Inflammatory macrophage treated with lipopolysaccharide for 1 hour (primary cell): ENCODE data around the gene SYTL3.
A peak's percentile ranks its signal among the peaks of the same experiment; 100 is the strongest.

ENCODE experiments used
- DNase-seq, 2 donors: peaks; one replicate each; pipeline ENCODE4 v3.0.0-alpha.2; 2020 to 2022

The SYTL3 gene

DNA sequence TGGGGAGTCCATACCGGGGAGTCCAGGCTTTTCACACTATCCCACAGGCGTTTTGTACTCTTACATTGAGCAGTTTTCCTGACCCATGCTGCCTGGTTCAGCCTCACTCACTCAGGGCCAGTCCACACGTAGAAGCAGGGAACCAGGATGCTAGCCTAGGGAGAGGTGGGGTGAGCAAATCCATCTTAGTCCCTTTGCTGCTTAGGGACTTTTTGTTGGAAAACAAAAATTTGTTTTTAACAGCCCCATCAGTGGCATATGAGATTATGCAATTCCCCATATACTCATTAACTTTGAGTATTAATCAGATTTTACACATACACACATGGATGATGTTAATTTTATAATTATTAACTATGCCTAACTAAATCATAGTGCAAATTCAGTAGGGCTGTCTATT lies 85.2 kb downstream of the SYTL3 start:
- DNase-seq, result no peak

DNA sequence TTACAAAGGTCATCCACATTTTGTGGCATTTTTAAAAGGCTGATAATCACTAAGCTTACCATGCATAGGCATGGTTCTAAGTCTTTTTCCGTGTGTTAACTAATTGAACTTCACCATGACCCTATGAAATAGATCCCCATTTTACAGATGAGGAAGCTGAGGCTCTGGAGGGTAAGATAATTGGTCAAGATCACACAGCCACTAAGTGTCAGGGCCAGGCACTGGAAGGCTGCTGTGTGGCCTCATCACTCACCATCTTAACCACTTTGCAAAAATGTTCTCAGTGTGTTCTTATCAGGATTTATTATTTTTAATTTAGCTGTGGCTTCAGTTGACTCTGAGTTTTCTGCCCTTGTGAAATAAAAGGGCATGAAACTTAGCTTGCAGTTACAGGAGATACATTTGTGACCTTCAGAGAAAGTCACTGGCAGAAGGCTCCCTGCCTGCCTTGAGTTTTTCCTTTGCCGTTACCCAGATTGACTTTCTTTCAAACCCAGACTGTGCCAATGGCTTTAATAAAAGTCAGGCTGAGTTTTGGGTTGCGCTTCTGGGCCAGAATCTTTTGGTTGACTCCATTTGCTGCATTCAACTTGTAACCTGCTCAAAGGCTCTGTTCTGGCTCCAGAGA lies 87.3 kb downstream of the SYTL3 start:
- DNase-seq, result no peak

DNA sequence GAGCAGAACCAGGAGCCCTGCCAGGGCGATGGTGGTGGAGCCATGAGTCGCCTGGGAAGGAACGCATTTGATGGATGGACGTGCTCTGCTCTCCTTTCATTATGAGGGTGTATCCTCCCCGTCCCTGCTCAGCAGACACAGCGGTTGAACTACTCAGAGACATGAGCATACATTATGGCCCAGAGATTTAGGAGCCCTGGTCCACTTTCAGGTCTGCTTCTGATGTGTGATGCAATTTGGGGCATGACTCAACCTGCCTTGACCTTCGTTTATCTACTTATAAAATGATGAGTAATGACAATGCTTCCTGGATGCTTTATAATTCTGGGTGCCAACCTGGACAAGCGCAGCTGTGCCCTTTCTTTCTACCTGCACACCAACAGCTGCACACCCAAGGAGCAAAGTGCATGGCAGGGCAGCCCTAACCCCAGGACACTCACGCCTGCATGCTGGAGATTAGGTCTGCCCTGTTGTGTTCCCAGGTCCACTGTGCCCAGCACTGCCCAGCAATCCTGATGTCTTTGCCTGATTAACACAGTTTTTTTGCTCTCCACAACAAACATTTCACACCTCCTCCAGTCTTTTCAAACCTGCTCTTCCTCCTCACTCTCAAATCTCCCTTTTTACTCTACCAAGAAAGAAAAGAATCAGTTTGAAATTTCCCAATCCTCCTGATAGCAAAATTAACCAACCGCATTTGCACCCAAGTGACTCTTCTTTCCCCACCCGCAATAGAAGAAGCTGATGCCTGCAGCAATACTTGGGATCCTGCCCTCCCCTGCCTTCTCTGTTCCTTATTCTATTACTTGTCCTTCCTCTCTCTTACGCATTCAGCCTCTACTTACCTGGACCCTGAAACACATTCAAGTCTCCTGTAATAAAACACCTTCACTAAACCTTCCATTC lies 88.1 kb downstream of the SYTL3 start:
- peak in 1 of 2 donors; percentile 6 for DNase-seq

DNA sequence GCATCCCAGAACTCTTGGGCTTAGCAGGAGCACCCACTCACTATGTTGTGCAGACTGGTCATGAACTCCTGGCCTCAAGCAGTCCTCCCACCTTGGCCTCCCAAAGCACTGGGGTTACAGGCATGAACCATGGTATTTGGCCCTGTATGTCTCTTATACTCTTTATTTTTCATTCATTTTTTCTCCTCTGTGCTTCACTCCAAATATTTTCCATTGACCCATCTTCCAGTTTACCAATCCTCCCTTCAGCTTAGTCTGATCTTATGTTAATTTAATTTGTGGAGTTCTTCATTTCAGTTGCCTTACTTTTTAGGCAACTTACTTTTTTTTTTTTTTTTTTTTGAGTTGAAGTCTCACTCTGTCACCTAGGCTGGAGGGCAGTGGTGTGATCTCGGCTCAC lies 89.8 kb downstream of the SYTL3 start:
- no peak for DNase-seq

DNA sequence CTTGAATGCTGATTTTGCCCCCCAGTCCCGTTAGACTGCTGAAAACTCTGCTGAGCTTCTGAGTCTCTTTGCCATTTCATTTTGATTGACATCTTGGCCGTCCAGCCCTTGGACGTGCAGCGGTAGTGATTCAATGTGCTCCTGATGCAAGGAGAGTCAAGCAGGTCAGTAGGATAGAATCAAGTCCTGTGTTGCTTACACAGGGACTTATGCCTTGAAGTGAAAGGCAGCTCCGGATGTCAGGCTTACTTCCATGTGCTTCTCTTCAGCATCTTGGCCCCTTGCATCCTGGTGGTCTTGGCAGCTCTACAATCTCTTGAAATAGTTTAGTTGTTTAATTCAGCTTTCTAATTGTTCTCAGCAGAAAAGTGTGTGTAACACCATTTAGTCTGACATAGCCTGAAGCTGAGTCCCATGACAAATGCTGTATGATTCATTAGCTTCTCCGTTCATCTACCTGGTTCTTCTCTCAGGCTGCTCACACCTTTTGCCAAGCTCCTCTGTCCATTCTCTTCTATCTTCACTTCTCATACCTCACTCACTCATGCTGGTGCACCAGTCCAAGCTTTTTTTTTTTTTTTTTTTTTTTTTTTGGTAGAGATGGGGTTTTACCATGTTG lies 93.3 kb downstream of the SYTL3 start:
- DNase-seq, result no peak

DNA sequence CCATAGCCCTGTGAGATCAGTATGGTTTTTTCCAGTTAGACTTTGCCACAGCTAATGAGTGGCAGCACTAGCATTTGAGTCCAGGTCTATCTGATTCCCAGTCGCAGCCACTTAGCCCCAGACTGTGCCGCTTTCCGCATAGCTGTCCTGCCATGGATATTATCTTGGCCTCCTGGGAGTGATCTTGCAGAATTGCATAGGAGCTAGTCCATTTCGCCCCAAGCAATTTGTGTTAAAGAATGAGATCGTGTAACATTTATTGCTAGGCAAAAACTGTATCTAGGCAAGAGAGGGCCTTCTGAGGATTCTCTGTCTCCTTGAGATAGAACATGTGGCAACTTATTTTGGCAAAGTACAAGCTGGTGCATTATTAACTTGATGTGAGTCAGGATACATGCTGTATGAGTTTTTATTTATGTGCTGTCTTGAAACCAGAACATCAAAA lies 95.2 kb downstream of the SYTL3 start:
- no peak for DNase-seq

DNA sequence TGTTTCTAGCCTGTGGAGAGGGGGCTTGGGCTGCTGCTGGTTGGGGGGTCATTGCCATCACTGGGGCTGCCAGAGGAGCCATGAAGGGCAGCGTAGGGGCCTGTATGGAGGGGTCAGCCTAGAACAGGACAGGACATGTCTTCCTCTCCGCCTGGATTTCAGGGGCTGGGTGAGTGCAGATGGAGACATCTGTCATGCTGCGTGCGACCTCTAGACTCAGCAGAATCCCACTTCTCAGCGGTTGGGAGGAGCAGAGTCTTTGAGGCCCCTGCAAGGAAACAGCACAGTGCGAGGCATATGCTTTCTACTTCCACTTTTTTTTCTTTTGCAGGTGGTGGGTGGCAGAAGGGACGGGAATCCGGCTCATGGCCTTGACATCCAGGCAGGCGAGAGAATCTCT lies 101.4 kb downstream of the SYTL3 start:
- DNase-seq, result no peak

DNA sequence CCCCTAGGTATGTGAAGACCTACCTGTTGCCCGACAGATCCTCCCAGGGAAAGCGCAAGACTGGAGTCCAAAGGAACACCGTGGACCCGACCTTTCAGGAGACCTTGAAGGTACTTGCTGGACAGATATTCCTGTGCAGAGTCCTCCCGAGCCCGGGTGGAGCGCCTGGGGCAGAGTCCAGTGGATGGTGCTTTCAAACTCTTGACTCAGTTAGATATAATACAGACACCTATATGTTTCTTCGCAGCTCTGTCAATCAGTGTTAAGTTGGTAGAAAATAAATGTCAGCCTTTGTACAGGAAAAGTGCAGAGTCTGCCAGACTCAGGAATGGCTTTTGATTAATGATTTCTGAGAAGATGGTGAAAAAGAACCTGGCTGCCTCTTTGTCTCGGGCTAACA lies 102.1 kb downstream of the SYTL3 start:
- no peak for DNase-seq

DNA sequence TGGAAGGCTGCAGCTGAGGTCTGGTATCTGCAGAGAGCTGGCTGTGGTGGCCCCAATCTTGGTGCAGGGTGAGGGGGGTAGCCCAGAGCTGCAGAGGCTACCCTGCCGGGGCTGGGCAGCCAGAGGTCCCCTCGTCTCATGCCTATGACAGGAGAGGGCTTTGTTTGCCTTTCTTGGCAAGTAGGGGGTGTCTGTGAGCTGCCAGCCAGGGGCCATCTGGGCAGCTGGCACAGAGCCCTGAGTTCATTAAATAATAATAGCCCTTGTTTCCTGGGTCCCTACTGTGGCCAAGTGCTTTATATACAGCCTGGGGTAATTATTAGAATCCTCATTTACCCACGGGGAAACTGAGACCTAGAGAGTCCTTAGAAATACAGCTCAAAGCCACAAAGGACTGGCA lies 102.8 kb downstream of the SYTL3 start:
- DNase-seq, result no peak

DNA sequence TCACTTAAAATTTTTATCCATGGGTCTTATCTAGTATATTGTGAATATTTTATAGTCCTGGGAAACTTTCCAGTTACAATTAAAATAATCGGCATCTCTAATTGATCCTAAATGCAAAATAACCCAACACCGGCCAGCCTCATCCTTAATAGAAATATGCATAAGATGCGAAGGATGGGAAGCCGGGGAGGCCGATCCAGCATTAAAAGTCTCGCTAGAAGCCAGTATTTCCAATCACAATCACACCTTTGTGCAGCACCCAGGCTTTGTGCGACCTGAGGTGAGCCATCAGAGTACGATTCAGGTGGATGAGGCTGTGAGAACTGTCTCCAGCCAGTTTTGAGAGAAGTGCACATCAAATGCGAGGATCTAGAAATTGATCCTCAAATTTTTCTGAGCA lies 104.0 kb downstream of the SYTL3 start:
- DNase-seq, result no peak

DNA sequence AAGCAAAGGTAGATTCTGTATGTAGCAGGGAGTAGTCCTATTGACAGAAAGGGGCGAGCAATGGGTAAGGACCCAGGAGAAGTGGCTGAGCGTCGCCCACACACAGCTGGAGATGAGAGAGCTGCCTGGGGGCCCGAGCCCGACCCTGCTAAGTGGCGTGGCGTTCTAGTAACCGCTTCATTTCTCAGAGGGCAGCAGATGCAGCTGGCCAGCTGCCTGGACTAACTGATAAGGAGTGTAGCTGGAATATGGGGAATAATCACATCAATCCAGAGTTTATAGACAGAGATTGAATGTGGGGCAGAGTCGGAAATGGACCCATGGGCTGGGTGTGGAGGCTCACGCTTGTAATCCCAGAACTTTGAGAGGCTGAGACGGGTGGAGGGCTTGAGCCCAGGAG lies 104.9 kb downstream of the SYTL3 start:
- no peak for DNase-seq

DNA sequence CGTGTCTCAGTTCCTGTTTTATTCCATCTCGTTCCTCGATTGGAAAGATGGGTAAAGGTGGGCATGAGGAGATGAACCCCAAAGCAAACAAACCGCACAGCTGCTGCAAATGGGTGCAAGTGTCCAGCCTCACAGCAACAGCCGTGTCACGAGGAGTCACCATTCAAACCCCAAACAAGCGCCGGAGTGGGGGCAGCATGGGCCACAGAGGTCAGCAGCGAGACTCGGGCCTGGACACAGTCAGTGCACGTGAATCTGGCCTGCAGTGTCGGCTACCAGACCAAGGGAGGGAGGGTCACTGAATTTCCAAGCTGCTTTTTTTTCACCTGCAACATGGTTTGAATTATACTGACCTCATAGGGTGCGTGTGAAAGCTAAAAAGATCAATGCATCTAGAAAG lies 105.8 kb downstream of the SYTL3 start:
- no peak for DNase-seq

DNA sequence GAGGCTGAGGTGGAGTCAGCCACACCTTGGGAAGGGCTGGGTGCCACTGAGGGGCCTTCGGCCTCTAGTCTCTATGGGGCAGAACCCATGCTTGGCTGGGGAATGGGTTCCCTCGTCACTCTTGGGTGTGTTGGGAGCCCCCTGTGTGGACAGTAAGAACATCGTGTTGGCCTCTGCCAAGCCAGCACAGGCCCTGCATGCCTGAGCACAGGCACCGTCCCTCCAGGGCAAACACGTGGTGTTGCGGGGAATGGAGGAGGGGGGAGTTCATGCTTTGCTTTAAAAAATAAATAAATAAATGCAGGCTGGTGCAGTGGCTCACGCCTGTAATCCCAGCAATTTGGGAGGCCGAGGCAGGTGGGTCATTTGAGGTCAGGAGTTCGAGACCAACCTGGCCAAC lies 106.3 kb downstream of the SYTL3 start:
- DNase-seq, result no peak

DNA sequence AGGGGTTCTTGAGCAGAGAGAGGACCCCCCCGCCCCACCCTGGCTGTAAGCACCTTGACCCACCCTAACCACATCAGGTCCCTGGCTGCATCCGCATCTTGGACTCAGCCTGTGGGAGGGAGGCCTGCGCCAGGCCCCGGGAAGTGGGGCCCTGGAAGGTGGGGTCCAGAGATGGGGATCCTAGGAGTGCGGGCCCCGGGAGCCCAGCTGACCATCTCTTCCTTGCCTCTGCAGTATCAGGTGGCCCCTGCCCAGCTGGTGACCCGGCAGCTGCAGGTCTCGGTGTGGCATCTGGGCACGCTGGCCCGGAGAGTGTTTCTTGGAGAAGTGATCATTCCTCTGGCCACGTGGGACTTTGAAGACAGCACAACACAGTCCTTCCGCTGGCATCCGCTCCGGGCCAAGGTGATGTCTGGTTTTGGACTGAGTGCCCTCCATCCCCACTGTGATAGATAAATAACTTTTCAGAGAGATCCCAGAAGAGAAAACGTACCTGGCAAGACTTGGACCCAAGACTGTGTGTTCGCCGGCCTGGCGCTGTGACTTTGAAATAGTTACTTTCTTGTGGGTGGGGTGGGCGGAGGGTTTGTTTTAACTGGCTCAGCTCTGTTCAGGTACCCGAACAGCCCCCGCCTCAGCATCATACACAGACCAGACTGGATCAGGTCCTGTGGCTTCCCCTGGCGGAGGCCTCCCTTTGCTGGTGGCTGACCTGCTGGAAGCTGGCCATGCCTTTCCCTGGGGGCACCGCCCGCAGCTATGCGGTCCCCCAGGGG lies 107.3 kb downstream of the SYTL3 start:
- DNase-seq, result no peak

DNA sequence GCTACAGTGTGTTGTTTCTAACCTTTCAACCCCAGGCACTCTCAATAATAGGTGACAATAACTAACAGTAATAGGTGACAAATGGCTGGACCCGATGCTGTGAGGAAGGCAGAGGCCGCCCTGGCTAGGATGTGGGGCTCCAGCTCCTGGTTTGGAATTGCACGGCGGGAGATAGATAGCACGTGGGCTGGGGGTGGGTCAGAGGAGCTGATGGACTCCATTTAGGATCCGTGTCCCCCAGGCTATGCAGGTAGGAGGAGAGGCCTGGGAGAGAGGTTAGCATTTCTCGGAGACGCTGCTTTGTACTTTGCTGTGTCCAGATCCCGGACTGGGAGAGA lies 107.9 kb downstream of the SYTL3 start:
- DNase-seq, result no peak

DNA sequence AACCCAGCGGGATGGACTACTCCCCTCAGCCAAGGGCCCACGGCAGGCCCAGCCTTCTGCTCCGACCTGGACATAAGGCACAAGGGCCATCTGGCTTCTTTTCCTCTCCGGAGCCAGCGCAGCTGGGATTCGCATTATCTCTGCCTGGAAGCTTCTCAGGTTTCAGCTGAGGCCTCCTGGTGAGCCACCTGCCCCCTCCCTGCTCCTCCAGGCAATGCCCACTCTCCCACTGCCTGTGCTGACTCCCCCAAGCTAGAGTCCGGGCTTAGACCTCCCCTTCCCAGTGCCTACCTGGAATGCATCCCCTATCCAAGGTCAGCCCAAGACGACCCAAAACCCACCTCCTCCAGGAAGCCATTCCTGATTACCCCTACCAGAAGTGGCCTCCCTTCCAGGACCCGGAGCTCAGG lies 108.6 kb downstream of the SYTL3 start:
- no peak for DNase-seq

DNA sequence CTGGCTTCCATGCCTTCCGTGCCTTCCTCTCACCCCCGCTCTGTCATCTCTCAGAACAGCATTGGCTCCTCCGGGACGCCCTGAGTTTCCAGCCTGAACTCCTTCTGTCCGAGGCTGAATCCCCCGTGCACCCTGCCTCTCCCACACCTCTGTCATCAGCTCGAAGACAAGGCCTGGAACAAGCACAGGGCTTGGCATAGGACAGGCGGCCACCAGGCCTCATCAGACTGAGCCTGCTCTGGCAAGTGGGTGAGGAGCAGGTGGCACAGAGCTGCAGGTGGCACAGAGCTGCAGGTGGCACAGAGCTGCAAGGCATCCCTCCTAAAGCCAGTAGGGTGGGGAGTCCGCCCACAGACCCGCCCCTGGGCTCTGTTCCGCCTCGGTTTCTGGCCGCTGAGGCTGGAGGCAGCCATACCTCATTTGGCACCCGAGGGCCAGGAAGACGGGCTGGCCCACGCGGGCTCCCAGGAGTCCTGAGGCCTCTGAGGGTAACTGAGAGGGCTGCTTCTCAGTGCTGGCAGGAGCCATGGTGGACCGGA lies 109.2 kb downstream of the SYTL3 start:
- no peak for DNase-seq

DNA sequence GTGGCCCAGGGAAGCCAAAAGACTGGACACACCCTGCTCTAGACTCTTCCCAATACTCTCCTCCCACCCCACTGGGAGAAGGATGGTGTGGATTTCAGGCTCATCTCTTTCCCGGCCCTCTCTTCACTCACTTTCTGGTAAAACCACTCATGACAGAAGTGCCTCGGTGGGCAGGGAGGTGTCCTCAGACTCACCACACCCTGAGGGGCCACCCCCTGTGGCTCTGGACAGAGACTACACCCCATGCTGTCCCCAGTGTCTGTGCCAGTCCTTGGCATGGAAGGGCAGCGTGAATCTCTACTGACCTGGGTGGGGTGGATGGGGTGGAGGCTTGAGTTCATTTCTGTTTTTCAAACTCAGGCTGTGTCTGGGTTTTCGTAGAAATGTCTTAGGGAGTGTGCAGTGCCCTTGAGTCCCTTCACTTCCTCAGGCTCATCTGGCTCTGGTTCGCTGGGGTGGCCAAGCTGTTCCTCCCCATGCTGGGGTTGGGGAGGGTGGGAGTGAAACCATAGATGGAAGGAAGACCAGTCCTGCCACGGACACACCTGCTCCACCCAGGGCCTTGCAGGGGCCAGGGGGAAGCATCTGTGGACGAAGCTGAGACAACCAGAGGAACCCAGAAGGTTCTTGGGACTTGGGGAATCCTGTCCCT lies 110.2 kb downstream of the SYTL3 start:
- DNase-seq, result no peak

DNA sequence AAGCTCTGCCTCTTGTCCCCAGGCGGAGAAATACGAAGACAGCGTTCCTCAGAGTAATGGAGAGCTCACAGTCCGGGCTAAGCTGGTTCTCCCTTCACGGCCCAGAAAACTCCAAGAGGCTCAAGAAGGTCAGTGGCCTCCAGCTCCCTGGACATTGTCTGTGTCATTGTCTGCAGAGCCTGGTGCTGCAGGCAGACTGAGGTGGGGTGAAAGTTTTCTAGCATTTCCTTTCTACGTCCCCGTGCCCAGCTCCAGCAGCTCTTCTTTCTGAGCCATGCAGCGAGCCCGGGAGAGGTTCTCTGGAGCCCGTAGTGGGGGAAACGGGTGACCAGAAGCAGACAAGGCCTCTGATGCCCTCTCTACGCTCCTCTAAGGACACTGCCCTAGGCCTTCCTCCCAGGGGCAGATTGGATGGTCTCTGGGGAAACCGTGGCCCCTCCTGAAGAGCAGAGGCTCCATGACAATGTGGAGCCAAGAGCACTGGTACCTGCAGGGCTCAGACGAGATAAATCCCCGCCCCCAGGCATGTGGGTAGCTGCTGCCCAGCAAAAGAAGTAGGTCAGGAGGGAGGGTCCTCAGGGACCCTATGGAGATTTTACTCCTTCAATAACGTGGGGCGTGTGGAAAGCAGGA lies 110.9 kb downstream of the SYTL3 start:
- DNase-seq, result no peak

DNA sequence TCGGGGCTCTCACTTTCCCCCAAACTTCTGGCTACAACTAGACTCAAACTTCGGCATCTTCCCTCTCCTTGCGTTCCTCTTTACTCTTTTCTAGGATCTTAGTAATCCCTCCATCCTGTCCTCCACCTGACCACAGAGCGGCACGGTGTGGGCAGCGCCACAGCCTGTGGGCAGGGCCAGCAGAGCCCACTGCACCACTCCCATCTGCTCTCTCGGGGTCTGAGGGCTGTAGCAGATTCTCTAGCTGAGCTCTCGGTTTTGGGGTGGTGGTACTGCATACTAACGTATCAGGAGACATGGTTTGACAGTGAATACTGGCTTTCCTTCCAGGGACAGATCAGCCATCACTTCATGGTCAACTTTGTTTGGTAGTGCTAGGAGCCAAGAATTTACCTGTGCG lies 111.9 kb downstream of the SYTL3 start:
- no peak for DNase-seq

DNA sequence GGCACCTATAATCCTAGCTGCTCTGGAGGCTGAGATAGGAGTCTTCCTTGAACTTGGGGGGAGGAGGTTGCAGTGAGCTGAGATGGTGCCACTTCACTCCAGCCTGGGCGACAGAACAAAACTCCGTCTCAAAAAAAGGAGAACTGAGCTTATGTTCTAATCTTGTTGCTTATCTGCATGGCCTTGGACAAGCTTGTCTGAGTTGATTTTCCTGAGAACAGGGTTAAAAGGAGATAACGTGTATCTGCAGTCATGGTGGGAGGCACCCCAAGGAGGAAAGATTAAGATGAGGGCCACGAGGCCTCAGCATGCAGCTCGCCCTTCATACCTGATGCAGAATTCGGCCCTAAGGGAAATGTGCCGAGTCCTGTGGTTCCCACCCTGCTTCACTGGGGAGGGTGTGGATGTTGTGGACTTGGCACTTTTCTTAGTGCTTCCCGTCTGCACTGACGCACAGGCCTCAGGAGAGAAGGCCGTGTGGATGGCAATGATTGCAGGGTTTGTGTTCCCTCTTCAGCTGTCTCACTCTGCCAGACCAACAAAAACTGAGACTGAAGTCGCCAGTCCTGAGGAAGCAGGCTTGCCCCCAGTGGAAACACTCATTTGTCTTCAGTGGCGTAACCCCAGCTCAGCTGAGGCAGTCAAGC lies 113.1 kb downstream of the SYTL3 start:
- DNase-seq, result no peak
